ENCODE results near the gene L3MBTL1.

Gene L3MBTL1

DNA sequence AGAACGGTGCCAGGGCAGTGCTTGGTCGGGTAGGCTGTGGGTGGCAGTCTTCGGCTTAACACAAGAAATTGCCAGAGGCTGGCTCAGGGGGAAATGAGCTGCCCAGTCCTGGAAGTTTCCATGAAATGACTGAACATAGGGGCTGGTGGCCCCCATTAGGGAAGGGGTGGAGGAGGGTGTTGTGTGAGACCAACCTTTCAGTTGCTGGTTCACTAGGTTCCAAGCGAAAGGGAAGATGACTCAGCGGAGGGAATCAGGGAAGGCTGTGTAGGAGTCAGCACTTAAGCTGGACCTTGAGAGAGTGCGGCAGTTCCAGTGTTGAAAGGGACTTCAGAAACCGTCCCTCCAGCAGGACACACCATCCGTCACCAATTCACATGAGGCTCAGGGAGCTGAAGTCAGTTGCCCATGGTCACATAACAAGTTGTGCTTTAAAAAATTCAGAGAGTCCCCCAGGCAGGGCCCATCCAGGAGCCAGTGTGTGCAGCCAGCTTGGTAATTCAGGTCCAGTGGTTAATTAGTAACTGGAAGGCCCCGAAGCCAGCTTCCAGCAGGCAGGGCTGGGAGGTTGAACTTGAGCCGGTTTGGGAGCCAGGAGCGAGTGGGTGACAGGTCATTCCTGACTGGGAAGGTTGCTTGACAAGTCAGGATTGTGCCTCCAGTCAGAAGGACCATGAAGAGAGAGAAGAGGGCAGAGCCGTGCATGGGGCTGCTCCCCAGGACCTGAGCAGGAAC lies 51.1 kb downstream of the L3MBTL1 start, which contains the start of gene SGK2:
SGK2 (plus strand) TSS at position 616 of the 735 bp plus-strand sequence. CDS start 7,469 bp downstream, outside the sequence.
- DNase-seq: peak in 3 of 56 donors; percentile 12 to 24 (median 20)

DNA sequence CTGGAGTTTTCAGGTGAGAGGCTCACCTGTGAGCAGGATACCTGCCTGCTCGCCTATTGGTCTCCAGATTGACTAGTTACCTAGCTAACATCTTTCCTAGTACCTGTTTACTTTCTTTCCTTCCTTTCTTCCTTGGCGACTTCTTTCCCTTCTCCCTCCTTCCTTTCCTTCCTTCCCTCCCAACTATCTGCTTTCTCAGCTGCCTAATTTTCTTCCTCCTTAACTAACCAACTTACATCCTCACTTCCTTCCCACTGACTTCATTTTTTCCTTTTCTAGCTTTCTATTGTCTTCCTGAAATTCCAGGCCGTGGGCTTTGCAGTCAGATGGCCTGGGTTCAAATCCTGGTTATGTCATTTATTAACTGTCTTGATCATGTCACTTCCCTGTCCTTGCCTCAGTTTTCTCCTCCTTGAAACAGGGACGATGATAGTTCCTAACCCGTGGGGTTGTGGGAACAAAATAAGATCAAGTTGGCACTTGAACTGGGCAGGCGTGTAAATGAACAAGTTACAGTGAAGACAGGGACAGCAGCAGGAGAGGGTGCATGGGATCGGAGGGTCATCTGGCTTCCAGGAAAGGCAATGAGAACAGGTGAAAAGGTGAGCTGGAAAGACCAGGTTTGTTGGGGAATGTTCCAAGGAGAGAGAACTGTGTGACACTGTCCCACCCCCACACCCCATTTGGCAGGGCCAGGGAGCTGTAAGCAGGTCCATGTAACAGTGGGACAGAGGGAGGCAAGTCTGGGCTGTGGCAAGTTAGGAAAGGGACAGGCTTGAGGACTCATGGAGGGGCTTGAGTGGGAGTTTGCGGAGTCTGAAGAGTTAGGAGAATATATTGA lies 51.9 kb downstream of the L3MBTL1 start:
- no peak for DNase-seq

DNA sequence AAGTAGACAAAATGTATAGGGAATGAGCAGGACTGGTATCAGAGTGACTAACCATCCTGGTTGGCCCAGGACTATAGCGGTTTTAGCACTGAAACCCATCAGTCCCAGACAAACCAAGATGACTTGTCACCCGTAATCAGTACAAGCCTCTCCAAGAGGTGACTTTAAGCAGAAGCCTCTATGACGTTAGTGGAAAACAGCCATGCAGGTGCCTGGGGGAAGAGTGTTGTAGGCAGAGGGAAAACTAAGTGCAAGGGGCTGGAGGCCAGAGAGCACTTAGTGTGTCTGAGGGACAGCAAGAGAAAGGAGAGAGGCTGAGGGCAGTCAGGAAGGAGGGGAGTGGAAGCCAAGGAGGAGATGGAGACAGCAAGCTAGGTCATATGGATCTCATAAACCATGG lies 53.5 kb downstream of the L3MBTL1 start:
- DNase-seq: no peak

DNA sequence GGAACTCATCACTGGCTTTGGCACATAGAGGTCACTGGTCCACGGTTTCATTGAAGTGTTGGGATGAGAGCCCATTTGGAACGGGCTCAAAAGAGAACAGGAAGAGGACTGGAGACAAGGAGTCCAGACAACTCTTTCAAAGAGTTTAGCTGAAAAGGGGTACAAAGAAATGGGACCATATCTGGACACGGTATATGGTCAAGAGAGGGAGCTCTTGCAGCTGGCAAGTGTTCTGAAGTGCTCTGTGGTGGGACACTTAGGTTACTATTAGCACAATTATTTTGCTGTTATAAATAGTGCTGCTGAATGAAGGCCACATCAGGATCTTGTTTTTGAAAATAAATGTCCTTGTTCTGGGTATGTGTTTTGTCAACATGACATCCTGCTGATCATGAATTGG lies 55.9 kb downstream of the L3MBTL1 start:
- DNase-seq: no peak

DNA sequence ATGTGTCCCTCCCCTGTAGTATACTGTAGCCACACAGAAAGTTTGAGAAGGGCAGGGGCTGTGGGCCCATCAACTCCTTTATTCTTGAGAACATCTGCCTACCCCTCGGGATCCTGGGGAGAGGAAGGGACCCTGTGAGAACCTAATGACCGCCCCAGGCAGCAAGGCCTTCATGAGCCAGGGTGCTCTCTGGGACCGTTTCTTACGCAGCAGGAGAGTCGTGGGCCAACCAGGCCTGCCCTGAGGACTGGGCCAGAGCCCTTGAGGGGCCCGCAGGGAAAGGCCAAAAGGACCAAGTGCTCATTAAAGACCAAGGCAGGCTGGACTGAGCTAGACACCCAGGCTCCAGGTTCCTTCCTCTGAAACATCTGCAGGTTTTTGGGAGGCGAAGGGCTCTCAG lies 56.5 kb downstream of the L3MBTL1 start:
- peak in 1 of 56 donors; percentile 4 for DNase-seq

DNA sequence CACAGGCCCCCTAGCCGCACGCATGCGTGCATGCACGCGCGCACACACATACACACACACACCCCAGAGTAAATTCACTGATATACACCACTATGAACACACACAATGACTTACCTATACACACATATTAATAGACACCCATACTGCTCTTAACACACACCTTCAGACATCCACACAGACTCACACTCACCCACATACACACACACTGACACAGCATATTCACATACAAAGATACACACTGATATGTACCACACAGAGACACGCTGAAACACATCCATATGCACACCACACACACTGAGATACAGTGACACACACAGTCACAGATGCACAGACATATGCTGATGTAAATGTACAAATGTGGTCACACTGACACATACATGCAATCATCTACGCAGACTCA lies 57.0 kb downstream of the L3MBTL1 start:
- DNase-seq: no peak

DNA sequence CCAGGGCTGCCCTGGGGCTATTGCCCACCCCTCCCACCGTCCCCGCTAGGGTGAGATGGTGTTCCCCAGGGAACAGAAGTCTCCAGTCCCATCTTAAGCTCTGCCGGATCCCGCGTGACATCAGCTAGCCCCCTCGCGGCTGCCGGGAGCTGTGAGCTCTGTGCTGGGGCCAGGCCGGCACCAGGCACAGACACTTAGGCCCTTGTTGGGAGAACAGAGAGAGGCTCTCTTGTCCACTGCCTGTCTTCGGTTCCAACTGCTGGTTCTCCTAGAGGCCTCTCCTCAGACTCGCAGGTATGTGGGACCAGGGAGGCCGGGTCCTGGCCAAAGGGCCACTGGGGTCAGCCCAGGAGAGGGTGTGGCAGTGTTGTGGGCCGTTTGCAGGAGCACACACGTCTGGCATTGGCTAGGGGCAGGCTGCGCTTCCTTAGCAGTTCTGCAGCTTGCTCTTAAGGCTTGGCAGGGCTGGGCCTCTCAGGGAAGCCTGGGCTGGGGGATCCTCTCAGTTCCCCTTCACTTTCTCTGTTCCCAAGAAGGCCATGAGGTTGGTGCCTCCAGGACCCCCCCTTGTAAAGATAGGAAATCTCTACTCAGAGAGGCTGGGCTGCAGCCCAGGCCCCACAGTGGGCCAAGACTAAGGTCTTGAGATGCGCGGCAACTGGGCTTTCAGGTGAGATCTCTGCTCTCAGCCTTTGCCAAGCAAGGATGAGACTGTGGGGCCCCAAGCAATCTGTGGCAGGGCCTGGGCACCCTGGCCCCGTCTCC lies 57.7 kb downstream of the L3MBTL1 start:
- DNase-seq: peak in 53 of 56 donors; percentile 10 to 86 (median 64)

DNA sequence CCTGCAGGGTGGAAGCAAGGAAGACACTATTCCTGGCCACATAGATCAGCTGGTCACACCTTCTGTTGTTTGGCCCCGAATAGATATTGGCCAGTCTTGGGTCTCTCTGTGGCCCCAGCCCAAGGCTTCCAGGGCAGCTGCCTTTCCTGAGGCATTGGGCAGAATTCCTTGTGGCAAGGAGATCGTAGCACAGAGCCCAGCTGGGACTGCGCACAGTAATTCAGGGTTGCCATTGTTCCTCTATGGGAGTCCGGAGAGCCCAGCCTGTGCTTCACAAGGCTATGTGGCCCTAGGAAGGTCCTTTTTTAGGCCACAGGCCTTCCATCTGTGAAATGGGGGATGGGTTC lies 58.2 kb downstream of the L3MBTL1 start:
- DNase-seq: peak in 10 of 56 donors; percentile 13 to 54 (median 26)

DNA sequence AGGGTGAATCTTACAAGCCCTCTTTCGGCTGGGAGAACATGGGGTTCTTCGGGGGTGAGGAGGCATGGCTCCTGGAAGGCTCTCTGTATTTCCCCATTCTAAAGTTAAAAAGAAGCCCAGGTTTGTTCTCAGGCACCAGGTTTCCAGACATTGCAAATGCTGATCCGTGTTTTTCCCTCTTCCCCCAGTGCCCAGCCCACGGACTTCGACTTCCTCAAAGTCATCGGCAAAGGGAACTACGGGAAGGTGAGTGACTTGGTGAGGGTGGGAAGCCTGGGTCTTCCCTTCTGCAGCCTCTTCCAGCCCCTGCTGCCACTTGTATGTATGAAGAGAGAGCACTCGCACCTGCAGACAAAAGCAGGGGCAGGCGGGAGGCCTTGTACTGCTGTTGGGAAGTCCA lies 60.0 kb downstream of the L3MBTL1 start:
- DNase-seq: no peak

DNA sequence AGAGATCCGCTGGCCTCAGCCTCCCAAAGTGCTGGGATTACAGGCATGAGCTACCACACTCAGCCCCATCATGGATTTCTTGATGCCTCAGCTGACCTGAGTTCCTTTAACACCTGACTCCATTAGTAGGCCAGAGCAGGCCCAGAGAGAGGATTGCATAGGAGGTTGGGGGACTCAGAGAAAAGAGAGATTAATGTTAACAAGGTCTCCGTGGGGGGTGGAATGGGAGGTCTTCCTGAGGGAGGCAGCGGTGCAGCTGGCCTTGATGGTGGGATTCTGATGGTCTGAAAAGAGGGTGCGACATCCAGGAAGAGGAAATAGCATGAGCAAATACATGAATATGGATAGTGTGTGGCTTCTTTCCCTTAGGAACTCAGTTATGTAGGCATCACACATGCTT lies 61.2 kb downstream of the L3MBTL1 start:
- no peak for DNase-seq

DNA sequence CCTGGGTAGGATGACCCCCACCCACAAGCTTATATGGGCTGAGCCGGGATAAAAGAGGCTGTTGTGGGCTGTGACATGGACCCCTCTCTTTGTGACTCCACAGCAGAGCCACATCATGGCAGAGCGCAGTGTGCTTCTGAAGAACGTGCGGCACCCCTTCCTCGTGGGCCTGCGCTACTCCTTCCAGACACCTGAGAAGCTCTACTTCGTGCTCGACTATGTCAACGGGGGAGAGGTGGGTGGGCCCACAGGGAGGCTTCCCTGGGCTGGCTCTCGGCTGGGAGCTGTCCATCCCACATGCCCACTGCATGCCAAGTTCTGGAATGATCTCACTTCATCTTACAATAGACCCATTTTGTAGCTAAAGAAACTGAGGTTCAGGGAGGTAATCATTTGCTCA lies 61.8 kb downstream of the L3MBTL1 start:
- DNase-seq: no peak

DNA sequence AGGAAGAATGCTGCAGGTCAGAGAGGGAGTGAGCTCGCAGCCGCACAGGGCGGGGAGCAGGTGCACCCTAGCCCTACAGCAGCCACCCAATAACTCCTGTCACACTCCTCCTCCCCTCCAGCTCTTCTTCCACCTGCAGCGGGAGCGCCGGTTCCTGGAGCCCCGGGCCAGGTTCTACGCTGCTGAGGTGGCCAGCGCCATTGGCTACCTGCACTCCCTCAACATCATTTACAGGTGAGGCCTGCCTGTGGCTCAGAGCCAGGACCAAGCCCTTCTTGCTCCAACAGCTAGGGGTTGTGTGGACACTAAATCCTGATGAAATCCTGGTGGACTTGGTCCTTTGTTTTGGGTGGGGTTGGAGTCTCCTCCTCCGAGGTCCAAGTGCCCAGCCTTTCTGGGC lies 63.0 kb downstream of the L3MBTL1 start:
- no peak for DNase-seq

DNA sequence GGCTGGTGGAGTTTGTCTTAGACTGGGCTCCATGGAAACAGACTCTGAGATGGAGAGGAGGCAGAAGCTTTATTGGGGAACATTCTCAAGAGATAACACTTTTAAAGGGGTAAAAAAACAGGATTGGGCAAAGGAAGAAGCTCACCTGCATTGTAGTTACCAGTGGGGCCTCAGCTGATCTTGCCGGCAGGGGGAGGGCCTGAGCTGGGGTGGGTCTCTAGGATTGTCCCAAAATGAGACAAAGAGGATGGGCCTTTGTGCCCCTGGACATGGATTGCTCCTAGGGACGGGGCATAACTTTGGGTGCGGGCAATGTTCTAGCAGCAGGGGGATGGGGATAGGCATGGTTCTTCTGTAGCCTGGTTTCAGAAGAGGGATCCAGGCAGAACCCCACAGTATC lies 63.8 kb downstream of the L3MBTL1 start:
- no peak for DNase-seq

DNA sequence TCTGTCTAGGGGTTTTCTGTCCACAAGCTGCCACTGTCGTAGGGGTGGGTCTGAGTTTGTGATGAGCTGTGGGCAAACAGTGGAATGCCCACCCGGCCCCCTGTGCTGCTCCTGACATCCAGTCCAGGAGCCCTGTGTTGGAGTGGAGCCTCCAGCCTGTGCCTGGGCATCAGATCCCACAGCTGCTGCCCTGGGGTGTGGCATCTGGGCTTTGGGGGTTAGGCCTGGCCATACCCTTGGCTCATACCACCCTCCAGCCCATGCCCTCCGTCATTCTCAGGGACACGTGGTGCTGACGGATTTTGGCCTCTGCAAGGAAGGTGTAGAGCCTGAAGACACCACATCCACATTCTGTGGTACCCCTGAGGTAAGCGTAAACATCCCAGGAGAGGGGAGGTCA lies 64.3 kb downstream of the L3MBTL1 start:
- no peak for DNase-seq

DNA sequence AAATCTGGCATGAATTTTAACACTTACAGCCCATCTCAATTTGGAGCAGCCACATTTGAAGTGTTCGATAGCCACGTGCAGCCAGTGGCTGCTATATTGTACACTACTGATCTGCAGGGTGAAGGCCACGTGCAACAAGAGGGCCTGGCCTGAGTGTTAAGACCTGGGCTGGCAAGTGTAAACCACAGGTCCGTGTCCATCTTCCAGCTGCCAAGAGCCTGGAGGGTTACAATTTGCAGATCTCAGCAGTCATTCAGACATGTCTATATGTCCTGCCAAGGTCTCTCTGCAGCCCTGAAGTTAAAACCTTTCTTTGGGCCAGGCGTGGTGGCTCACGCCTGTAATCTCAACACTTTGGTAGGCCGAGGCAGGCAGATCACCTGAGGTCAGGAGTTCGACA lies 65.4 kb downstream of the L3MBTL1 start:
- no peak for DNase-seq

DNA sequence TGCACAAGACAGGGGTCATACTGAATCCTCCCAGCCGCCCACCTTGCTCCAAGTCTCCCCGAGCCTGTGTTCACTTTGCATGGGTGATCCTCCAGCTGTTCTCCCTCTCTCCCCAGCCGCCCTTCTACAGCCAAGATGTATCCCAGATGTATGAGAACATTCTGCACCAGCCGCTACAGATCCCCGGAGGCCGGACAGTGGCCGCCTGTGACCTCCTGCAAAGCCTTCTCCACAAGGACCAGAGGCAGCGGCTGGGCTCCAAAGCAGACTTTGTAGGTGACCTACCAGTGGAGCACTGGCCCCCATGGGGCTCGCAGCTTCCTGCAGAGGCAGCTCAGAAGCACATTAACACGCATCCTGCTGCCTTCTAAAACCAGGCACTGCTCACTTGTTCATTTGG lies 68.6 kb downstream of the L3MBTL1 start:
- DNase-seq: no peak

DNA sequence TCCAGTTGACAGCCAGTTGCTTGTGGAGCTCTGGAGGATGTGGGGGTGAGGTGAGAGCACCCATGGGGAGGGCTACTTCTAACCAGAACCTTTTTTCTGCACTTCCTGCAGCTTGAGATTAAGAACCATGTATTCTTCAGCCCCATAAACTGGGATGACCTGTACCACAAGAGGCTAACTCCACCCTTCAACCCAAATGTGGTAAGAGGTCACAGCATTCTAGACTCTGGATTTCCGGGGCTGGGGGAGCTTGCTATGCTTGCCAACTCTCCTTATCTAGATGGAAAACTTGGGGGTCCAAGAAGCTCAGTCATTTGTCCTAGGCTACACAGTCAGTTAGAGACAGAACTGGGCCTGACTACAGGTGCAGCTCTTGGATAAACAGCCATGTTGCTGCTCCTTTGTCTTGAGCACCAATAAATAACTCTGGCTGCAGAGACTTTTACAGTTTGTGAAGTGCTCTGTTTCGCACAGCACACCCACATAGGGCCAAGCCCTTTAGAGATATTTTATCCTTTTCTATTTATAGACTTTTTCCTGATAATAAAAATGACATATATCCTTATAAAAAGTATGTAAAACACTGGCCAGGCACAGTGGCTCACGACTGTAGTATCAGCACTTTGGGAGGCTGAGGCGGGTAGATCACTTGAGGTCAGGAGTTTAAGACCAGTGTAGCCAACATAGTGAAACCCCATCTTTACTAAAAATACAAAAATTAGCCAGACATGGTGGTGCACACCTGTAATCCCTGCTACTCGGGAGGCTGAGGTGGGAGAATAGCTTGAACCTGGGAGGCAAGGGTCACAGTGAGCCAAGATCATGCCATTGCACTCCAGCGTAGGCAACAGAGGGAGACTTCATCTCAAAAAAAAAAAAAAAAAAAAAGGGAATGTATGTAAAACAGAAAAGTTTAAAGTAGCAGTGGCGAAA lies 72.6 kb downstream of the L3MBTL1 start:
- DNase-seq: no peak

DNA sequence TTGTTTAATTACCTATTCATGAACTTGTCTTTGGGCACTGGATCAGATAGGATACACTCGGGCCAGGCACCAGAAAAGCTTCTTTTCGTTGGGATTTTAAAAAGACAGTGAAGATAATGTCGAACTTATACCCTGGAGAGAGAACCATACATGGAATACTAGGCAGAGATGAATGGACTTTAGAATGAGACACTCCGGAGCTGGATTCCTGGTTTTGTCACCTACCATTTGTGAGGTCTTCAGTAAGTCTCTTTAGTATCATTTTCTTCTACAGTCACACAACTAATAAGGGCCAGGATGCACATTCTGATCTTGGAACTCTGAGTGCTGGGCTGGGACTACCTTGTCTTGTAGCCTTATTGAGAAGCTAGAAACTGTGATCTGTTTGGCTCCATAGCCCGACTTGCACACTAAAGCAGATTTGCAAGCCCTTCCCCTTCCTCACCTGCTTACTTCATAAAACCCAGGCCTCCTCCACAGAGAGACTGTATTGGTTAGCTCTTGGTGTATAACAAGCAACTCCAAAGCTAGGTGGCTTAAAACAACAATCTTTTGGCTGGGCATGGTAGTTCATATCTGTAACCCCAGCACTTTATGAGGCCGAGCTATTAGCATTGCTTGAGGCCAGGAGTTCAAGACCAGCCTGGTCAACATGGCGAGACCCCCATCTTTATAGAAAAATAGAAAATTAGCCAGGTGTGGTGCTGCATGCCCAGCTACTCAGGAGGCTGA lies 75.8 kb downstream of the L3MBTL1 start:
- no peak for DNase-seq

DNA sequence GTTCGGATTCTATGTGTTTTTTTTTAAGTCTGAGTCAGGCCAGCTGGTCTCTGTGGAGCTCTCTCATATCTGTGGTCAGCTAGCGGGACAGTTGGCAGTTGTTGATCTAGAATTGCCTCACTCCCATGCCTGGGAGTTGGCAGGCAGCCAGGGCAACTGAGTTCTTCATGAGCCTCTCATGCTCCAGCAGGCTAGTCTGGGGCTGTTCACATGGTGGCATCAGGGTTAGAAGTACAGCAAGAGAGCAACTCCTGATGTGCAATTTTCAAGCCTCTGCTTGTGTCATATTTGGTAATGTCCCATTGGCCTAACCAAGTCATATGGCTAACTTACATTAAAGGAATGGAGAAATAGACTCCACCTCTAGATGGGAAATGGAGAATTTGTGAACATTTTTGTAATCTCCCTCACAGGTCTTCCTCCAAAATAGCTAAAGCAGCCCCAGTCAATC lies 76.5 kb downstream of the L3MBTL1 start:
- DNase-seq: peak in 50 of 56 donors; percentile 4 to 91 (median 45)
